Activated CD4-positive, alpha-beta T cell treated with anti-CD3 and anti-CD28 coated beads, Interleukin-2, Interleukin-4, amounts not matched to agents 100 ng/mL and 50 ng/mL, durations not matched to agents 16 hours and 8 hours (primary cell): ENCODE data around the gene AKAIN1.

Experiments used
- DNase-seq: peaks from one replicate; pipeline ENCODE4 v3.0.0-alpha.2; 2020; ENCODE audit warnings: low spot score

The AKAIN1 gene

DNA sequence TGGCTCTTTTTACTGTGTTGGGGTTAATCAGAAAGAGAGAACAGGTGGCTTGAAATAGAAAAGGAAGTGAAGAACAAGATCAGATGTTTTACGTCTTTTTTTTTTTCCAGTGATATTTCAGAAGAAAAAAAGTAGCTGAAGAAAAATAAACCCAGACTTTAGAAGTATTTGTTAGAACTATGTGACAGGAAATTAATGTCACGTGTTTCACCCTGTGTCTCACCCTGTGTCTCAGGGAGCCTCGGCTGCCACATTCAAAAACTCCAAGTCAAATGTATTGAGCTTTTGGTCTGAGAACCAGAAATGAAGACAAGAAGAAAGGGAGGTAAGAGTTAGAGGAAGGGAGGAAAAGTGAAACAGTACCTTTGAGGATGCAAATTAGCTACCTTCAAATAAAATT, 38.0 kb downstream of the AKAIN1 start:
- no peak for DNase-seq

GRCh38 chr18:5158587-5158986, 38.5 kb downstream of the AKAIN1 start:
- no peak for DNase-seq

- DNase-seq: no peak
Observed at GRCh38 chr18:5158172-5158571, 38.9 kb downstream of the AKAIN1 start.

DNA sequence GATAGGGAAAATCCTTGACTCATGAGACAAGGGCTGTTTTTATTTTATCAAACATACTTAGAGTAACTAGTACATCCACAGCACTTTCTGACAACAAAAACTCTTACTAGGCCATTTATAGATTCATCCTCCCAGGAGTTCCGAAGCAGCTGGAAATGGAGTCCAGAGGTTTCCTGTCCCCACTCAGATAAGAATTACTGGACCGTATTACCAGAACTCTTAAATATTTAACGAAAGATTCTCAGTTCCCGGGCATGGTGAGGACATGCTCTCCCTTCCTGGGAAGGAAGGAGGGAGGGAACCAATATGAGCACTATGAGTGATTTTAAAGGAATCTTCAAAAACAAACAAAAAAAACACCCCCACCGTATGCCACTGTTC, 41.2 kb downstream of the AKAIN1 start:
- no peak for DNase-seq

GRCh38 chr18:5155218-5155906, 41.7 kb downstream of the AKAIN1 start:
- no peak for DNase-seq

GRCh38 chr18:5152343-5153020, 44.6 kb downstream of the AKAIN1 start:
- no peak for DNase-seq

GRCh38 chr18:5150894-5151293, 46.2 kb downstream of the AKAIN1 start:
- no peak for DNase-seq

DNA sequence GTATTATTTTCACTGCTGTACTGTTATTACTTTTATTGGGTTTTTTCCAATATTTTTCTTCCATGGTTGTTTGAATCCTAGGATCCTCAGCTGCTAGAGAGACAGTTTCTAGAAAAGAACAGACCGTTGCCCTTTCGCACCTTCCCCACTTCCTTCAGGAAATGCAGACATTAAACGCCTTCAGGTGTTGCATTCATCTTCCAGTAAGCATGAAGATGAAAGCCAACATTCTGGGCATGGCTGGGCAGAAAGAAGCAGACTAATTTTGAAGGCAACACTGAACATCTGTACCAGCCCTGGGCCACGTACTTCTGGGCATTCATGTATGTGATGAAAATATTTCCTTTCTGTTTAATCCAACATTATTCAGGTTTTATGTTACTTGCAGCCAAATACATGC, 51.0 kb downstream of the AKAIN1 start:
- DNase-seq: no peak

- no peak for DNase-seq
Observed at GRCh38 chr18:5145168-5145825, 51.8 kb downstream of the AKAIN1 start.

GRCh38 chr18:5144629-5145028, 52.4 kb downstream of the AKAIN1 start:
- DNase-seq: no peak

DNA sequence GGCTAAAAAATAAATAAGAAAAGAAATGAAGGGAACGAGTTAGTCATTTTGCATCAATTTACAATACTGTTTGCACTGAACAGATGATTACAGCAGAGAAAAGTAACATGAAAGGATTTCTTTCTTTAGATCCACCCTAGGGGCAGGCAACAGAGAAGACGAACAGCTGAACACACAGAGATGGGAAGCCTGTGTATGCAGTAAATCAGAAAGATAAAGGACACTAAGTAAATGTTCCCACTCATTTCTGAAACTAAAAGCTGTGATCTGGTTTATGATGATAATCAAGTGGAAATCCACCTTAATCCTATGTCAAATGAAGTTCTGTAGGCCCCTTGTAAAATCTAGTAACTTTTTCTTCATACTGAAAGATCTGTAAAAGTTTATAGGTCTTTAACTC, 54.2 kb downstream of the AKAIN1 start:
- no peak for DNase-seq

- DNase-seq: no peak
Observed at GRCh38 chr18:5142131-5142530, 54.9 kb downstream of the AKAIN1 start.

- no peak for DNase-seq
Observed at GRCh38 chr18:5137261-5137660, 59.8 kb downstream of the AKAIN1 start.

GRCh38 chr18:5132987-5133386, 64.1 kb downstream of the AKAIN1 start:
- no peak for DNase-seq

DNA sequence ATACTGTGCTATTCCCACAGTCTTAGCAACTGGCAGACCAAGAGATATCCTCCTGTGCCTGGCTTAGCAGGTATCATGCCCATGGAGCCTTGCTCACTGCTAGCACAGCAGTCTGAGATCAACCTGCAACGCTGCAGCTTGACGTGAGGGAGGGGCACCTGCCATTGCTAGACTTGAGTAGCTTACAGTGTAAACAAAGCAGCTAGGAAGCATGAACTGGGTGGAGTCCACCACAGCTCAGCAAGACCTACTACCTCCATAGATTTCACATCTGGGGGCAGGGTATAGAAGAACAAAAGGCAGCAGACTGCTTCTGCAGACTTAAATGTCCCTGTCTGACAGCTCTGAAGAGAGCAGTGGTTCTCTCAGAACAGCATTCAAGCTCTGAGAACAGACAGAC, 74.8 kb downstream of the AKAIN1 start:
- DNase-seq: no peak

DNA sequence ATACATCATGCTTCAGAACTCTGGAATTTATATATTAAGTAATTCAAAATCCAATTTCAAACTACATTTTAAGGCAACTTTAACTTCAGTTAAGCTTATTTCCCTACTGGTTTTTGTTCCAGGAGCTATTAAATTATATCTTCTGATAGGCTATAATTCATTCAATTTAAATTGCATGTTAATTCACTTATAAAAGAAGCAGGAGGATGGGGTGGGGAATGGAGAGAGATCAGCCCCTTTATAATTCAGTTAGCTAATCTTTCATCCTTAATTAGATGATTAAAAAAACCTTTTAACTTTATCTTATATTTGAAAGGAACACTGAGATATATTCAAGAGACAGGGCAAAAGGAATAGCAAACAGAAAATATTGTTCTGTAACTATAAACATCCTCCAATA, 86.8 kb downstream of the AKAIN1 start:
- DNase-seq: no peak

DNA sequence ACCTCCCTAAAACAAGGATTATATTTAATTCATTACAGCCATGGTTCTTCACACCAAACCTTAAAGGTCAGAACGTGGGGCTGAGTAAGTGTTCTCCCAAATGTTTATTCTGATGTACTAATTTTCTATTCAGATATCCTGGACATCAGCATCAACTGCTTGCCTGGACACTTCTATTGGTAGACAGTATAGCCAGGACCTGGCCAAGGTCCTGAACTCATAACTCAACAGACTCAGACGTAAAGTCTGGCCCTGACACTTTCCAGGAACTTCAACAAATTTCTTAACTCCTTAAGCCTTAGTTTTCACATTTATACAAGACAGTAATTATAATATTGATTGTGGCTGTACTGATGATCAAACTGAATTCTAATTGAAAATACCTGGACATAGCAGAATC, 89.1 kb downstream of the AKAIN1 start:
- DNase-seq: no peak

DNA sequence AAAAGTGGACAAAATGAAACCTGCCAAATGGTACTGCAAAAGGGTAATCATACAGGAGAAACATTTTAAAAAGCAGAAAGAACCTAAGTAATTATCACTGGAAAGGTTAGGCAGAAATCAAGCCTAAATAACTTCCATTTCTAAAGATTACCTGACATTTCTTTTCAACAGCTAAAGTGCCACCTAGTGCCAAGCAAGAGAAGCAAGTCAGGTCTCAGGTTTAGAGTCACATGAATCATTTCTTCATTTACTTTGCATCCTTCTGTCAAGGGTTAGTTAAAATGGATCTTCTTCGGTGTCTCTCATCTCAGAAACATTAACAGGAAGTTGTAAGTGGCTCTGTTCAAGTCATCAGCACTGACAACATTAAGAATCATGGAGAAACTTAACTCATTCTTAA, 90.3 kb downstream of the AKAIN1 start:
- DNase-seq: no peak

DNA sequence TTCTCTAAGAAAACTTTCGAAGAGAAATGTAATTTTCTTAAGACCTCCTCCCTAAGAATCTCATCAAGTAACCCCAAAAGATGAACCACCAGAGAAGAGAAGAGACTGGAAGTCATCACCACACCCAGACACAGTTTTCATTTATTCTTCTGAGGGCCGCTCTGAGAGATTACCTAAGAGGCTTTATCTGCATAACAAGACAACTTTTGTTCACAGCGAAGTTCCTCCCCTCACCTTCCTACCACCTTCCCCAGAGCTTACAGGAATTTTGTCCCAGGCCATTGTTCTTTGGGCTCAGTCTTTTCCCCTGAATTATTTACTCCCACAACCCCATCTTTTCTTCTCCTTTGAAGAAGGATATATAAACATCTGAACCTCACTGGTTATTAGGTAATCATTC, 92.8 kb downstream of the AKAIN1 start:
- no peak for DNase-seq

- no peak for DNase-seq
Observed at GRCh38 chr18:5103693-5104092, 93.4 kb downstream of the AKAIN1 start.

- no peak for DNase-seq
Observed at GRCh38 chr18:5103286-5103685, 93.8 kb downstream of the AKAIN1 start.

DNA sequence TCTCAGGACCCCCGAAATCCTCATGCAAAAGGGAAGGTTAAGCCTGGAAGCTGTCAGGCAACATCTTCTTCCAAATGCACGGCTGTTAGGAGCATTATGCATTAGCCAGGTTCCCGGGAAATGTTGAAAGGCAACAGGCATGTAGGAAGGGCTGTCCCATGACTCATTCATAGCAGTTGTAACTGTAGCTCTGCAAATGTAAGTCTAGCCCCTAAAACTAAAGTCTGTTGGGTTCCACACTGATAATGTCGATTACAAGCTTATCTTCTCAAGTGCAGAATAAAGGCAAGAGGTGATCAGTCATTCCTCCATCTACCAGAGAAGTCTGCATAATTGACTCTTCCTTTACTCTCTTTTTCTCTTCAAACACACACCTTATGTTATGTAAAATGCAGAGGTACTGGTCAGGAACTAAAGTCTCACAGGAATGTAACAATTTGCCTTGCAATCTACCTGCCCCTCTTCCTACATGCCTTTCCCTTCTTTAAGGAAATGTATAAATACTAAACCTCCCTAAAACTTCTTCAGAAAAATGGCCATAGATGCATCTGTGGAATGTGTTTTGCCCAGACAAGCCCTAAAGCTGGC, 99.8 kb downstream of the AKAIN1 start:
- no peak for DNase-seq

DNA sequence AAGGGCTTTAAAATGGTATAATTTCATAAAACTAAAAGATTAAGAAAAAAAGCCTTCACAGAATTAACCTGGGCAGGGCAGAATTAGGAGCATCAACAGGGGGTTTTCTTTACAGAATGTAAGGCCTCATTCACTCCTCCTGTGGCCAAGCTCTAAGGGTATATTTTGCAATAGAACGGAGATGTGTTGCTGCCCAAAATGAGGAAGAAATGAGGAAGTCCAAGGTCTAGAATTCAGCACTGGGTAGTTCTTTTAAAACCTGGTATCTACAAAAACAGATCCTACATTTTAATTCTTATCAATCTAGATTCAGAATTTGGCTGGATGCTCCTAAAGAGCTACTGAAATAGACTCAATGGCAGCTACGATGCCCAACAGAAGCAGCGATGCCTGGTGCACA, 101.8 kb downstream of the AKAIN1 start:
- DNase-seq: no peak
